Measurements from ENCODE around the gene SMOC1. TPM values are rescaled to one million over a fixed set of nuclear protein-coding genes. Genes with fewer than 3 reads are reported as not detected.

The SMOC1 gene
- total RNA-seq, 1 experiment from 2014 or later, result 0.46 TPM

GRCh38 chr14:69850736-69851112 is 28.5 kb upstream of the SMOC1 start:
- H3K27me3 ChIP-seq (ENCODE audit: control insufficient read depth, insufficient read depth, low read length), result no peaks in the 10 kb centered on the region; the same call in 1 of the 2 replicates
- intact Hi-C loops (cut with micrococcal nuclease; ENCODE audit: unreplicated experiment), result no loop called here
- POLR2A ChIA-PET, result no interaction called here
- H3K4me1 ChIP-seq (ENCODE audit: control insufficient read depth, insufficient read depth, low read length), result no peaks in the 10 kb centered on the region
- no peak overlapping the region for H3K4me3 ChIP-seq (ENCODE audit: low read depth in 2 of 2, low read length in 2 of 2)
- DNase-seq (ENCODE audit: low read depth, low spot score) (no peak), ATAC-seq (no peak)
- H3K36me3 ChIP-seq (ENCODE audit: control insufficient read depth, insufficient read depth, low read length), result no peaks in the 10 kb centered on the region
- CTCF ChIA-PET, result no interaction called here
- BruUV-seq (replicated peaks), result no TSS peak
- H3K27ac ChIP-seq (ENCODE audit: low read length), result no peak overlapping the region
- TF ChIP-seq SIN3A (IDR thresholded peaks at IDR 0.05; ENCODE audit: borderline replicate concordance, insufficient read depth, low read depth, low read length), result no peak
- TF ChIP-seq TCF7L2 (IDR thresholded peaks at IDR 0.05; ENCODE audit: low read depth, low read length), result no peak
- TF ChIP-seq REST (IDR thresholded peaks at IDR 0.05; ENCODE audit: insufficient read depth in 1 of 2, low read depth in 2 of 2, low read length in 1 of 2), result no peak
- no peak for TF ChIP-seq CTCF (IDR thresholded peaks at IDR 0.05)
- no peak for TF ChIP-seq POLR2AphosphoS5 (IDR thresholded peaks at IDR 0.05; ENCODE audit: low read depth, low read length)
- in situ Hi-C loops (cut with HindIII; ENCODE audit: low pct_unique_long_range_greater_than_20kb, low sequenced_read_pairs), result no loop called here
- H3K9me3 ChIP-seq (ENCODE audit: control insufficient read depth, insufficient read depth, low read depth, low read length), result no peaks in the 10 kb centered on the region

- TF ChIP-seq POLR2AphosphoS5 (IDR thresholded peaks at IDR 0.05; ENCODE audit: low read depth, low read length), result no peak
- no peak for ATAC-seq
- no peak overlapping the region for H3K4me3 ChIP-seq (ENCODE audit: low read depth in 2 of 2, low read length in 2 of 2)
- H3K36me3 ChIP-seq (ENCODE audit: control insufficient read depth, insufficient read depth, low read length), result no peaks in the 10 kb centered on the region
- ChIA-PET CTCF (no interaction called here), POLR2A (no interaction called here)
- no peaks in the 10 kb centered on the region for H3K4me1 ChIP-seq (ENCODE audit: control insufficient read depth, insufficient read depth, low read length)
- H3K27me3 ChIP-seq (ENCODE audit: control insufficient read depth, insufficient read depth, low read length), result no peaks in the 10 kb centered on the region; the same call in 1 of the 2 replicates
- H3K9me3 ChIP-seq (ENCODE audit: control insufficient read depth, insufficient read depth, low read depth, low read length), result no peaks in the 10 kb centered on the region
- in situ Hi-C loops (cut with HindIII; ENCODE audit: low pct_unique_long_range_greater_than_20kb, low sequenced_read_pairs) (no loop called here), intact Hi-C loops (cut with micrococcal nuclease; ENCODE audit: unreplicated experiment) (no loop called here)
- no peak for DNase-seq (ENCODE audit: low read depth, low spot score)
- H3K27ac ChIP-seq (ENCODE audit: low read length), result no peak overlapping the region
- BruUV-seq (replicated peaks), result no TSS peak
These were observed 26.5 kb upstream of the SMOC1 start for GRCh38 chr14:69852531-69853321.

GRCh38 chr14:69853774-69854173 is 25.4 kb upstream of the SMOC1 start:
- H3K36me3 ChIP-seq (ENCODE audit: control insufficient read depth, insufficient read depth, low read length), result no peaks in the 10 kb centered on the region
- CTCF ChIA-PET, result no interaction called here

More at GRCh38 chr14:69853774-69854173, 25.4 kb upstream of the SMOC1 start:
- in situ Hi-C loops (cut with HindIII; ENCODE audit: low pct_unique_long_range_greater_than_20kb, low sequenced_read_pairs) (no loop called here), intact Hi-C loops (cut with micrococcal nuclease; ENCODE audit: unreplicated experiment) (no loop called here)
- Histone ChIP-seq H3K27me3 (ENCODE audit: control insufficient read depth, insufficient read depth, low read length) (no peaks in the 10 kb centered on the region; the same call in 1 of the 2 replicates), H3K27ac (ENCODE audit: low read length) (no peak overlapping the region), H3K9me3 (ENCODE audit: control insufficient read depth, insufficient read depth, low read depth, low read length) (no peaks in the 10 kb centered on the region), H3K4me3 (ENCODE audit: low read depth in 2 of 2, low read length in 2 of 2) (no peak overlapping the region), H3K4me1 (ENCODE audit: control insufficient read depth, insufficient read depth, low read length) (no peaks in the 10 kb centered on the region)
- POLR2A ChIA-PET, result no interaction called here
- no TSS peak for BruUV-seq (replicated peaks)
- TF ChIP-seq POLR2AphosphoS5 (IDR thresholded peaks at IDR 0.05; ENCODE audit: low read depth, low read length) (no peak), REST (IDR thresholded peaks at IDR 0.05; ENCODE audit: insufficient read depth in 1 of 2, low read depth in 2 of 2, low read length in 1 of 2) (no peak), CTCF (IDR thresholded peaks at IDR 0.05) (no peak), SIN3A (IDR thresholded peaks at IDR 0.05; ENCODE audit: borderline replicate concordance, insufficient read depth, low read depth, low read length) (no peak), TCF7L2 (IDR thresholded peaks at IDR 0.05; ENCODE audit: low read depth, low read length) (no peak)
- ATAC-seq (no peak), DNase-seq (ENCODE audit: low read depth, low spot score) (no peak)

Measured in Panc1 (cell line).